Measurements from ENCODE around the gene PKD1L1. TPM values are rescaled to one million over a fixed set of nuclear protein-coding genes. Genes with fewer than 3 reads are reported as not detected.
"Not testable (repeated sequence)": the region's sequence is repeated elsewhere in the genome, so short reads cannot be mapped to it uniquely, and the experiment has no call there.

The PKD1L1 gene
- total RNA-seq, 1 experiment from 2014 or later = 0.17 TPM

- no peak overlapping the region for H3K27ac ChIP-seq (ENCODE audit: low read depth, low read length)
- no peak for ATAC-seq
- no peaks in the 10 kb centered on the region for H3K79me2 ChIP-seq (ENCODE audit: insufficient read depth, low read length)
- no peaks in the 10 kb centered on the region for H3K9me2 ChIP-seq (ENCODE audit: insufficient read depth)
- no peak overlapping the region for H3K4me3 ChIP-seq (replicated peaks in 1 of 2; ENCODE audit: low read depth in 1 of 2, low read length in 2 of 2)
- no peaks in the 10 kb centered on the region for H3K27me3 ChIP-seq (ENCODE audit: insufficient read depth, low read length)
- RAD21 ChIA-PET (ENCODE audit: low non-redundant PET in 1 of 2, low total read pairs in 2 of 2, uncharacterized antibody in 2 of 2, unreplicated experiment in 2 of 2) = no interaction called here
- CTCF ChIA-PET = no interaction called here
- no TSS peak for BruUV-seq (replicated peaks)
- H3K9me3 ChIP-seq (ENCODE audit: control insufficient read depth in 1 of 2, insufficient read depth in 1 of 2, low read depth in 1 of 2, low read length in 2 of 2) = no peaks in the 10 kb centered on the region
- POLR2A ChIA-PET = no interaction called here
- no peaks in the 10 kb centered on the region for H3K36me3 ChIP-seq (ENCODE audit: control insufficient read depth in 1 of 2, insufficient read depth in 2 of 2, low read length in 2 of 2)
- H2AFZ ChIP-seq (ENCODE audit: low read depth, low read length, poor library complexity, severe bottlenecking) = no peak overlapping the region
- no peaks in the 10 kb centered on the region for H4K20me1 ChIP-seq (ENCODE audit: insufficient read depth)
- H3K4me1 ChIP-seq (ENCODE audit: control insufficient read depth in 1 of 2, insufficient read depth in 2 of 2, low read length in 2 of 2) = no peaks in the 10 kb centered on the region
- no peak for DNase-seq (ENCODE audit: low read depth, low spot score)
- intact Hi-C loops (cut with micrococcal nuclease) = no loop called here
- TF ChIP-seq ZBTB33 (IDR thresholded peaks at IDR 0.05; ENCODE audit: extremely low read depth, insufficient replicate concordance, low read length) = no peak
- TF ChIP-seq SIN3A (IDR thresholded peaks at IDR 0.05; ENCODE audit: low read depth) = no peak
- no peak for TF ChIP-seq CBX3 (IDR thresholded peaks at IDR 0.05; ENCODE audit: low read depth)
- no peak for TF ChIP-seq RAD21 (IDR thresholded peaks at IDR 0.05; ENCODE audit: low read depth)
- no peak for TF ChIP-seq CEBPB (IDR thresholded peaks at IDR 0.05; ENCODE audit: low read depth)
- no peak for TF ChIP-seq SRF (IDR thresholded peaks at IDR 0.05; ENCODE audit: low read depth)
- no peak for TF ChIP-seq EGR1 (IDR thresholded peaks at IDR 0.05; ENCODE audit: low read depth)
- no peak for TF ChIP-seq TCF7L2 (IDR thresholded peaks at IDR 0.05; ENCODE audit: borderline replicate concordance, extremely low read depth, insufficient read depth, insufficient read length)
- H3K4me2 ChIP-seq (ENCODE audit: low read length) = no peak overlapping the region
- no peak overlapping the region for H3K9ac ChIP-seq (ENCODE audit: low read length)
Observed at GRCh38 chr7:47924266-47924665, 24.0 kb downstream of the PKD1L1 start.

- H3K27ac ChIP-seq (ENCODE audit: low read depth, low read length); DNase-seq (ENCODE audit: low read depth, low spot score); H3K4me3 ChIP-seq (replicated peaks in 1 of 2; ENCODE audit: low read depth in 1 of 2, low read length in 2 of 2); H3K9me2 ChIP-seq (ENCODE audit: insufficient read depth); H3K4me1 ChIP-seq (ENCODE audit: control insufficient read depth in 1 of 2, insufficient read depth in 2 of 2, low read length in 2 of 2); H3K79me2 ChIP-seq (ENCODE audit: insufficient read depth, low read length); H3K9ac ChIP-seq (ENCODE audit: low read length); H3K4me2 ChIP-seq (ENCODE audit: low read length); POLR2A ChIA-PET; BruUV-seq (replicated peaks); H3K27me3 ChIP-seq (ENCODE audit: insufficient read depth, low read length); RAD21 ChIA-PET (ENCODE audit: low non-redundant PET in 1 of 2, low total read pairs in 2 of 2, uncharacterized antibody in 2 of 2, unreplicated experiment in 2 of 2); H3K36me3 ChIP-seq (ENCODE audit: control insufficient read depth in 1 of 2, insufficient read depth in 2 of 2, low read length in 2 of 2); intact Hi-C loops (cut with micrococcal nuclease); H2AFZ ChIP-seq (ENCODE audit: low read depth, low read length, poor library complexity, severe bottlenecking); H4K20me1 ChIP-seq (ENCODE audit: insufficient read depth); ATAC-seq; H3K9me3 ChIP-seq (ENCODE audit: control insufficient read depth in 1 of 2, insufficient read depth in 1 of 2, low read depth in 1 of 2, low read length in 2 of 2); CTCF ChIA-PET: not testable (repeated sequence)
Observed at GRCh38 chr7:47923081-47923875, 25.0 kb downstream of the PKD1L1 start.

GRCh38 chr7:47916514-47916913 is 31.8 kb downstream of the PKD1L1 start:
- DNase-seq (ENCODE audit: low read depth, low spot score); H3K9me3 ChIP-seq (ENCODE audit: control insufficient read depth in 1 of 2, insufficient read depth in 1 of 2, low read depth in 1 of 2, low read length in 2 of 2); H3K9me2 ChIP-seq (ENCODE audit: insufficient read depth); BruUV-seq (replicated peaks); H3K36me3 ChIP-seq (ENCODE audit: control insufficient read depth in 1 of 2, insufficient read depth in 2 of 2, low read length in 2 of 2); H4K20me1 ChIP-seq (ENCODE audit: insufficient read depth); POLR2A ChIA-PET; CTCF ChIA-PET; RAD21 ChIA-PET (ENCODE audit: low non-redundant PET in 1 of 2, low total read pairs in 2 of 2, uncharacterized antibody in 2 of 2, unreplicated experiment in 2 of 2); H3K9ac ChIP-seq (ENCODE audit: low read length); H3K79me2 ChIP-seq (ENCODE audit: insufficient read depth, low read length); H3K4me2 ChIP-seq (ENCODE audit: low read length); H3K27ac ChIP-seq (ENCODE audit: low read depth, low read length); H2AFZ ChIP-seq (ENCODE audit: low read depth, low read length, poor library complexity, severe bottlenecking); ATAC-seq; H3K4me1 ChIP-seq (ENCODE audit: control insufficient read depth in 1 of 2, insufficient read depth in 2 of 2, low read length in 2 of 2); intact Hi-C loops (cut with micrococcal nuclease); H3K4me3 ChIP-seq (replicated peaks in 1 of 2; ENCODE audit: low read depth in 1 of 2, low read length in 2 of 2): not testable (repeated sequence)
- 0 out of 2 replicates have a peak, but pooled peaks cover 11% of the 10 kb centered on the region for H3K27me3 ChIP-seq (ENCODE audit: insufficient read depth, low read length)

All from HCT116 (cell line).